Measurements from ENCODE around the gene CSRP3.

Gene CSRP3

GRCh38 chr11:19201737-19202605 is at the start of gene CSRP3:
Gene CSRP3 (minus strand): TSS chr11:19201983. CDS start chr11:19192448, 9,535 bp downstream.
- no peak for DNase-seq

GRCh38 chr11:19251577-19251976 is 49.8 kb upstream of the CSRP3 start:
- no peak for DNase-seq

GRCh38 chr11:19246816-19247215 is 45.0 kb upstream of the CSRP3 start:
- no peak for DNase-seq

GRCh38 chr11:19245351-19245750 is 43.6 kb upstream of the CSRP3 start:
- DNase-seq, result no peak

DNA sequence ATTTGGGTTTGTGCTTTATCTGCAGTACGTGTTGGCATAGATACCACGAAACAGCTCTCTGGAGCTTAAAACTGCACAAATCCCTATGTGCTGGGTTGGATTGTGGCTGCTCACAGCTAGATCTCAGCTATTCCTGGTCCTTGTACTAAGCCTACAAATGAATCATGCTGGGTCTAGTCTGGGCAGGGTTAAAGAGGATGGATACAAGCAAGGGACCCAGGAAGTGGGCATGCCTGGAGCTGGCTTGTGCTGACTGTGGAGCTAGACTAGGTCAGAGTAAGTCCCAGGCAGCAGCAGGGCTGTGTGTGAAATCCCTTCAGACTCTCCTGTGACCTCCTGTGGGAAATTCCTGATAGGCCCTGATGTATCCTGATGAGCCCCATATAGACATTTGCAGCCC is 42.8 kb upstream of the CSRP3 start:
- no peak for DNase-seq

GRCh38 chr11:19244084-19244483 is 42.3 kb upstream of the CSRP3 start:
- no peak for DNase-seq

GRCh38 chr11:19243613-19244012 is 41.8 kb upstream of the CSRP3 start:
- DNase-seq, result no peak

GRCh38 chr11:19243143-19243542 is 41.4 kb upstream of the CSRP3 start:
- DNase-seq, result no peak

- no peak for DNase-seq
Observed at GRCh38 chr11:19242179-19242932, 40.6 kb upstream of the CSRP3 start.

- peak; percentile 13 for DNase-seq
Observed at GRCh38 chr11:19241260-19242178, 39.7 kb upstream of the CSRP3 start.

GRCh38 chr11:19240420-19241259 is 38.9 kb upstream of the CSRP3 start, which contains the start of gene E2F8:
Gene E2F8 (minus strand): TSS chr11:19240945. CDS start chr11:19240121, 824 bp downstream.
- DNase-seq, result peak; percentile 90

GRCh38 chr11:19239039-19239438 is 37.3 kb upstream of the CSRP3 start:
- DNase-seq, result no peak

DNA sequence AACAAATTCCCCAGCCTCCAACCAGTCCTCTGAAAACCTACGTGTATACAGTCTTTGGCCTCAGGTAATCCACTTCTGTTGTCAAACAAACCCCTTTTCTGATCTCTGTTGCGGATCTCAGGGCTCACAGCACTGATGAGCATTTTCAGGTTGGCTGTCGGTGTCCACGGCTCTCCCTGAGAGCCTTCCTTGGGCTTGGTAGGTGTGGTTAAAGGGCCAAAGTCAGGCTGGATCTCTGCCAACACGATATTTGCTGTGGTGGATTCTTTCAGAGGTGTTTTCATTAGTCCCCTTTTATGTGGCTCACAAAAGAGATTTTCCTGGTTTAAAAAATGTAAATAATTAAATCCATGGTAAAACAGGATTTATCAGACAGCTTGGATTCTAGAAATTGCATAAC is 36.0 kb upstream of the CSRP3 start:
- DNase-seq, result no peak

GRCh38 chr11:19237381-19237780 is 35.6 kb upstream of the CSRP3 start:
- no peak for DNase-seq

DNA sequence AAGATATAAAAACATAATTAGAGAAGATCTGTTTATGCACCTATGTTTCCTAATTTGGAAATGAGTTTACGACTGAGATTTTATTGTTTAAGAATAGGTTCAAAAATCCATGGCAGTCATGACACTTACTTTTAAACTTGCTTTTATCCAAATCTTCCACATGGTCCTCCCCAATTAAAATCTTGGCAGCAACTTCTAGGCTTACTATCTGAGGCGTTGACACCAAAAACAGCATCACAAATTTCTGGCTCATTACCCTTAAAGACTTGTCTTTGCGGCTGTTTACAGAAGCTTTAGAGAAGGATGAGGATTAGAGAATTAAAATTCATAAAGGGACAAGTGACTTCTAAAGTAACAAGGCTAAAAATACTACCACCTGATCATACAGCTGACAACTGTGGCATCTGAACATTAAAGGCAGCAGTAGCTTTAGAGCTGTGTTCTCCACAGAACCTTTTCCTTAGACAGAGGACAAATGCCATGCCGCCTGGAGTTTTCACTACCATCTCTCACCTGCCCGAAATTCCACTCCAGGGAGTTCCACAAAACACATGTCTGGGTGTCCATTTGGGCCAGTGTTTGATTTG is 32.5 kb upstream of the CSRP3 start:
- no peak for DNase-seq

- DNase-seq, result no peak
Observed at GRCh38 chr11:19232910-19233503, 31.2 kb upstream of the CSRP3 start.

DNA sequence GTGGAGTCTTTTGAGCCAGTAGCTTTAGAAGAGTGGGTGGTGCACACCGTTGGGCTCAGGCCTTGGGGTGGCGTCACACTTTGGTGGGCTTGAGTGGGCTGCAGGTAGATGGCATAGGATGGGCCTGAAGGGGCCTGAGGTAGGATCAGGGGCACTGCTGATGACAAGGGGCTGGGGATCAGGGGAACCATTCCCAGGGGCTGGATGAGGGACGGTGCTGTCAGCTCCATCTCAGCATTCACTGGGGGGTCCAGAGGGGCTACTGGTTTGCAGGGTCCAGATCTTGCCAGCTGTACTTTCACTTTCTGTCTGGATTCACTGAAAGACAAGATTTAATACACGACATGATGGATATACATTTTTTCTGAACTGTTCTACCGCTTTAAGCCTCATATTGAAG is 27.9 kb upstream of the CSRP3 start:
- no peak for DNase-seq

GRCh38 chr11:19228968-19229367 is 27.2 kb upstream of the CSRP3 start:
- no peak for DNase-seq

DNA sequence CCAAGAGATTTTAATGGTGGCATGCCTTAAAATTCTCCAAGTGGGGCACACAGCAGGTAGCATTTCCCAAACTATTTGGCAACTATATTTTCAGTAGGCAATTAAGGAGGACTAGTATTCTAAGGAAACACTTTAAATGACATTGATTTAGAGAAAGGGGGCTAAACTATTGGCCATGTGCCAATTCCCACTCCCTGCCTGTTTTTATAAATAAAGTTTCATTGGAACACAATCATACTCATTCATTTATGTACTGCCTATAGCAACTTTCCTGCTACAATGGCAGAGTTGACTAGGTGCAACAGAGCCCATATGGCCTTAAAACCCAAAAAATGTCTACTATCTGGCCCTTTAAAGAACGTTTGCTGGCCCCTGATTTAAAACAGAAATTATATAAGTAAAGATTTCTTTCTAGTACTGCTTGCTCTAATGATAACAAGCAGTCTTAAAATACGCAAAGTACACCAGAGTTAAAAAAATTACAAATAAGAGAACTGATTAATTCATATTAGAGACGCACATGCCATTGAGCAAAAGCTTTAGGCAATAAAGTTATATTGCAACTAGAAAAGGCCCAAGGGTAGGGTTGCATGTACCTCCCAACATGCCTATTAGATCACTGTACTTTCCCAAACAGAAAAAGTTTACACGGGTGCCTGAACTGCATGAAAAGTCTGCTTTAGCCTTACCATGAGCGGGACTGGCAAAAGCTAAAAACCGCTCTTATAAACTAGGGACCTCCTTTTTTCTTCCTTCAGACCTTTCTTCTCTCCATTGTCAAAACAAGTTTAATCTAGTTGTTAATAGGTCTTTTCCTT is 24.8 kb upstream of the CSRP3 start:
- no peak for DNase-seq

DNA sequence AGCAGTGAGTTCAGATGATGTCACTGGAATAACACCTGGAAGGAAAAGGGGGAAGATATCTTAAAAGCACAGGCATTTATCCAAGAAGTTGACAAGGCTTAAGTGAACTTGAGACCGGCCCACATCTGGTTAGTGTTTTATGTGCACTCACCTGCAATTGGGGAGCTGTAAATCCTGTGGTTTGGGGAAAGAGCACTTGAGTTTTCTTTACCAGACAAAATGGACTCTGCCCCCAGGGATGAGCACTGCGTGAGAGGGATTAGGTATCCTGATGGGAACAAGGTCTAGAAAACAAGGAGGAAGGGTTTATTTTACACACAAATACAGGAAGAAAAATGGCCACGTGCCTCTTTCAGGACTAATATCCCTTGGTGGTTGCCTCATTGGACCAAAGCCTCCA is 23.8 kb upstream of the CSRP3 start:
- no peak for DNase-seq

All from CD4-positive, alpha-beta T cell treated with Interleukin-21 for 1 hour (primary cell).